RWPE2 (cell line): Measurements from ENCODE around the gene HK2.

Experiments used
- ATAC-seq: fragments of 200-7000 bp; cut with Tn5 transposase; 3 replicates; pipeline ENCODE4 v1.9.1; 2021; ENCODE audit warnings: low read depth
- DNase-seq: peaks from one replicate; pipeline ENCODE4 v3.0.0-alpha.2; 2020; ENCODE audit warnings: low spot score
- H3K27ac ChIP-seq: fragments of 450-650 bp; 2 replicates; pipeline ENCODE4 v1.5.1; 2017; ENCODE audit warnings: mild to moderate bottlenecking; ENCODE audit not compliant: poor library complexity, severe bottlenecking
- H3K27me3 ChIP-seq: fragments of 250-450 bp; sonication (Bioruptor Pico); 2 replicates; pipeline ENCODE4 v1.5.1; 2021; ENCODE audit warnings: mild to moderate bottlenecking, moderate library complexity; ENCODE audit not compliant: insufficient read depth, poor library complexity, severe bottlenecking
- H3K36me3 ChIP-seq: fragments of 250-450 bp; sonication (Bioruptor Pico); 2 replicates; pipeline ENCODE4 v1.5.1; 2020; ENCODE audit warnings: low read depth, mild to moderate bottlenecking, moderate library complexity
- H3K4me1 ChIP-seq: fragments of 250-450 bp; sonication (Bioruptor Pico); 2 replicates; pipeline ENCODE4 v1.5.1; 2021; ENCODE audit warnings: mild to moderate bottlenecking, moderate library complexity; ENCODE audit not compliant: insufficient read depth, poor library complexity, severe bottlenecking
- H3K4me3 ChIP-seq: fragments of 250-450 bp; sonication (Bioruptor Pico); 2 replicates; pipeline ENCODE4 v1.5.1; 2021; ENCODE audit warnings: mild to moderate bottlenecking, moderate library complexity; ENCODE audit not compliant: severe bottlenecking
- H3K9me3 ChIP-seq: fragments of 250-450 bp; sonication (Bioruptor Pico); 2 replicates; pipeline ENCODE4 v1.5.1; 2021; ENCODE audit warnings: mild to moderate bottlenecking, moderate library complexity; ENCODE audit not compliant: severe bottlenecking
- CTCF ChIP-seq: fragments of 450-650 bp; IDR thresholded peaks from one replicate; pipeline ENCODE4 v1.5.1; 2017; ENCODE audit warnings: mild to moderate bottlenecking, moderate library complexity; ENCODE audit not compliant: poor library complexity, severe bottlenecking

The HK2 gene

GRCh38 chr2:74915743-74916142 is 81.8 kb downstream of the HK2 start:
- TF ChIP-seq CTCF = no peak
- Histone ChIP-seq H3K27me3 (no peaks in the 10 kb centered on the region), H3K9me3 (no peaks in the 10 kb centered on the region), H3K4me3 (no peak overlapping the region), H3K4me1 (peaks cover 11% of the 10 kb centered on the region), H3K36me3 (no peaks in the 10 kb centered on the region), H3K27ac (no peak overlapping the region)
- DNase-seq (no peak), ATAC-seq (no peak)

DNA sequence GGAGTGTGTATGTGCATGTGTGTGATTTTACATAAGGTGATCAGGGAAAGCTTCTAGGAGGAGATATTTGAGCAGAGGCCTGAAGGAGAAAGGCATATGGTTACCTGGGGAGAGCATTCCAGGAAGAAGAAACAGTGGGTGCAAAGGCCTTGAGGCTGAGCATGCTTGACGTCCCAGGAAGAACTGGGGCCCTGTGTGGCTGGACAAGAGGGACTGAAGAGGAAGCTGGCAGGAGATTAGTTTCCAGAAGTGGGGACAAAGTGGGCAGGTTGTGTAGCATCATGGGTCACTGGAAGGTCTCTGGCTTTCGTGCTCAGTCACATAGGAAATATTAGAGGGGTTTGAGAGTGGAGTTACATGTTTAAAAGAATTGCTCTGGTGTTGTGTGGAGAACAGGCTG is 82.5 kb downstream of the HK2 start:
- Histone ChIP-seq H3K36me3 (no peaks in the 10 kb centered on the region), H3K27me3 (no peaks in the 10 kb centered on the region), H3K4me3 (no peak overlapping the region), H3K9me3 (no peaks in the 10 kb centered on the region), H3K27ac (no peak overlapping the region), H3K4me1 (peaks cover 11% of the 10 kb centered on the region)
- TF ChIP-seq CTCF = no peak
- ATAC-seq = no peak
- no peak for DNase-seq

DNA sequence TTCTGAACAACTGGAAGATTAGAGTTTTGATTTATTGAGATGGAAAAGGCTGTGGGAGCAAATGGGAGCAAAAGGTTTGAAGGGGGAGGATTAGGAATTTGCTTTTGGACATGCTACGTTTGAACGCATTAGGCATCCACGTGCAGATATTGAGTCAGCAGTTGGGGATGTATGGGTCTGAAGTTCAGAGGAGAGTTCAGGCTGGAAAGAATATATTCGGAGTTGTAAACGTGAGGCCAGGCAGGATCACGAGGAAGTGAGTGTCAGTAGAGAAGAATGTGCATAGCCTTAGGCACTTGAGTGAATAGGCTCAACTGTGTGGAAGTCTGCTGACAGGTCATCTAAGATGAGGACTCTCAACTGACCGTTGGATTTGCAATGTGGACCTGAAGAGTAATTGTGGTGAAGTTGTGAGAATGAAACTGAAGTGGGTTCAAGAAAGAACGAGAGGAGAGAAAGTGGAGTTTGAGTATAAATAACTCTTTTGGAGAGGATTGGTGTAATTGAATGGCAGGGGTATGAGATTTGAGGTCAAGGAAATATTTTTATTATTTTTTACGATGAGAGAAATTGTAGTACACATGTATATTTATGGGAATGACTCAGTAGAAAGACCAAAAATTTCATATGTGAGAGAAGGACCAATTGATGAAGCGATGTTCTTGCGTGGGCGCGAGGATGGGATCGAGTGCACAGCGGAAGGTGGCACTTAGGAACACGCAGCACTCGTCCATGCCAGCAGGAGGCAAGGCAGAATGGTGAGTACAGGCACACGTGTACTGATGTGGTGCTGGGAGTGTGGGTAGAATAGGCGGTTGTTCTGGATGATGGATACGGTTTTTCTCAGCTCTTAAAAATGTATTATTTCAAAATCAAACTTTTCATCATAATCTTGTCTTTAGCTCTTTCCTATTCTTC is 84.0 kb downstream of the HK2 start:
- H3K4me3 ChIP-seq = no peak overlapping the region
- TF ChIP-seq CTCF = no peak
- H3K27ac ChIP-seq = peak overlapping the region; percentile 42
- H3K36me3 ChIP-seq = no peaks in the 10 kb centered on the region
- ATAC-seq (peak; percentile 94), DNase-seq (peak; percentile 65)
- peaks cover 11% of the 10 kb centered on the region for H3K4me1 ChIP-seq
- no peaks in the 10 kb centered on the region for H3K9me3 ChIP-seq
- no peaks in the 10 kb centered on the region for H3K27me3 ChIP-seq

- no peak overlapping the region for H3K27ac ChIP-seq
- no peaks in the 10 kb centered on the region for H3K9me3 ChIP-seq
- DNase-seq (peak; percentile 70), ATAC-seq (0 out of 3 replicates have a peak, but pooled peaks have one; percentile 4)
- no peaks in the 10 kb centered on the region for H3K36me3 ChIP-seq
- peaks cover 11% of the 10 kb centered on the region for H3K4me1 ChIP-seq
- peak; percentile 85 for TF ChIP-seq CTCF
- no peaks in the 10 kb centered on the region for H3K27me3 ChIP-seq
- peak overlapping the region; percentile 17 for H3K4me3 ChIP-seq
Measured at GRCh38 chr2:74919827-74920226, 85.9 kb downstream of the HK2 start.

GRCh38 chr2:74921236-74921736 is 87.4 kb downstream of the HK2 start:
- Histone ChIP-seq H3K4me3 (no peak overlapping the region), H3K9me3 (no peaks in the 10 kb centered on the region), H3K36me3 (no peaks in the 10 kb centered on the region), H3K27ac (no peak overlapping the region), H3K4me1 (peaks cover 11% of the 10 kb centered on the region), H3K27me3 (no peaks in the 10 kb centered on the region)
- DNase-seq (no peak), ATAC-seq (no peak)
- TF ChIP-seq CTCF = no peak
